Motor neuron (in vitro differentiated cells): ENCODE results near the gene HRH2. TPM values are rescaled to one million over a fixed set of nuclear protein-coding genes. Genes with fewer than 3 reads are reported as not detected.

Experiments
- ATAC-seq, 8 experiments: fragments of 200-7000 bp; cut with Tn5 transposase; replicated peaks in 6 of 8; 2 replicates each; pipeline ENCODE4 v1.8.0; 2021; ENCODE audit warnings: mild to moderate bottlenecking in 8 of 8, moderate library complexity in 8 of 8
- H3K27ac ChIP-seq, 2 donors: fragments of 250-450 bp; sonication (Bioruptor Pico); 2 replicates each; pipeline ENCODE4 v1.9.0; 2021; ENCODE audit warnings: antibody characterized with exemption in 2 of 2, mild to moderate bottlenecking in 2 of 2, moderate library complexity in 1 of 2
- H3K4me1 ChIP-seq, 2 donors: fragments of 250-450 bp; sonication (Bioruptor Pico); replicated peaks in 1 of 2; 2 replicates each; pipeline ENCODE4 v1.6.1; 2021; ENCODE audit warnings: antibody characterized with exemption in 2 of 2, mild to moderate bottlenecking in 2 of 2, moderate library complexity in 1 of 2
- H3K4me3 ChIP-seq, 5 donors: fragments of 250-450 bp; sonication (Bioruptor Pico); 2 replicates each; pipeline ENCODE4 v1.9.0; 2021; ENCODE audit warnings: antibody characterized with exemption in 5 of 5, mild to moderate bottlenecking in 5 of 5, moderate library complexity in 4 of 5
- WGBS, 10 experiments: fragments of 450-650 bp; shearing (Covaris generic); methylation state at CpG; one replicate each; pipeline ENCODE4 v1.0.0; 2022; 5-methylcytosine and 5-hydroxymethylcytosine counted together
- in situ Hi-C, 9 experiments: fragments of 400-800 bp; cut with MboI; loops; one replicate each; pipeline ENCODE4 v1.15.0; 2021; ENCODE audit warnings: low sequenced_read_pairs in 9 of 9, low pct_unique_long_range_greater_than_20kb in 2 of 9; ENCODE audit not compliant: unreplicated experiment in 9 of 9
- total RNA-seq, 8 experiments: library from RNA; unstranded; fragments of 300-600 nt; gene quantifications; 2 replicates each; pipeline versions ENCODE4 v1.2.3 to v1.2.4, GENCODE V29; 2022

HRH2 gene
- total RNA-seq, 8 experiments from 2014 or later, result 0.42 to 7.2 (median 0.68) TPM

- 42 to 75% (median 49%) methylated on average over 1 to 5 of the region's 5 CpGs; no CpG with 5 or more reads in 4 of the 10 experiments for WGBS, 10 experiments
- ATAC-seq, result no peak
- in situ Hi-C loops, result no loop called here
- Histone ChIP-seq H3K27ac (no peak overlapping the region), H3K4me3 (no peak overlapping the region), H3K4me1 (peaks cover 0 to 5% of the 10 kb centered on the region in 2 donors)
Measured at GRCh38 chr5:175691761-175692160, 33.9 kb downstream of the HRH2 start.

GRCh38 chr5:175692235-175692995, 34.5 kb downstream of the HRH2 start:
- H3K4me1 ChIP-seq, result peaks cover 0 to 5% of the 10 kb centered on the region in 2 donors
- no peak overlapping the region for H3K4me3 ChIP-seq
- WGBS, 10 experiments, result 27 to 100% (median 75%) methylated on average over 1 to 10 of the region's 16 CpGs; no CpG with 5 or more reads in 1 of the 10 experiments
- no peak for ATAC-seq
- in situ Hi-C loops, result no loop called here
- H3K27ac ChIP-seq, result no peak overlapping the region

- Histone ChIP-seq H3K4me3 (no peak overlapping the region), H3K4me1 (peaks cover 0 to 5% of the 10 kb centered on the region in 2 donors), H3K27ac (no peak overlapping the region)
- 17 to 93% (median 70%) methylated on average over 1 to 7 of the region's 12 CpGs; no CpG with 5 or more reads in 3 of the 10 experiments for WGBS, 10 experiments
- in situ Hi-C loops, result no loop called here
- ATAC-seq, result no peak
Measured at GRCh38 chr5:175692996-175693710, 35.3 kb downstream of the HRH2 start.

- Histone ChIP-seq H3K4me1 (peaks cover 0 to 5% of the 10 kb centered on the region in 2 donors), H3K4me3 (no peak overlapping the region), H3K27ac (no peak overlapping the region)
- in situ Hi-C loops, result no loop called here
- 39 to 100% (median 81%) methylated on average over 1 to 5 of the region's 5 CpGs; no CpG with 5 or more reads in 5 of the 10 experiments for WGBS, 10 experiments
- no peak for ATAC-seq
Measured at GRCh38 chr5:175693741-175694140, 35.9 kb downstream of the HRH2 start.

GRCh38 chr5:175694371-175695160, 36.7 kb downstream of the HRH2 start:
- peaks cover 0 to 5% of the 10 kb centered on the region in 2 donors for H3K4me1 ChIP-seq
- H3K4me3 ChIP-seq, result no peak overlapping the region
- no peak overlapping the region for H3K27ac ChIP-seq
- peak in 1 of 8 experiments; percentile 16 for ATAC-seq
- 0 to 100% (median 68%) methylated on average over 1 to 4 of the region's 13 CpGs; no CpG with 5 or more reads in 6 of the 10 experiments for WGBS, 10 experiments
- in situ Hi-C loops, result no loop called here

DNA sequence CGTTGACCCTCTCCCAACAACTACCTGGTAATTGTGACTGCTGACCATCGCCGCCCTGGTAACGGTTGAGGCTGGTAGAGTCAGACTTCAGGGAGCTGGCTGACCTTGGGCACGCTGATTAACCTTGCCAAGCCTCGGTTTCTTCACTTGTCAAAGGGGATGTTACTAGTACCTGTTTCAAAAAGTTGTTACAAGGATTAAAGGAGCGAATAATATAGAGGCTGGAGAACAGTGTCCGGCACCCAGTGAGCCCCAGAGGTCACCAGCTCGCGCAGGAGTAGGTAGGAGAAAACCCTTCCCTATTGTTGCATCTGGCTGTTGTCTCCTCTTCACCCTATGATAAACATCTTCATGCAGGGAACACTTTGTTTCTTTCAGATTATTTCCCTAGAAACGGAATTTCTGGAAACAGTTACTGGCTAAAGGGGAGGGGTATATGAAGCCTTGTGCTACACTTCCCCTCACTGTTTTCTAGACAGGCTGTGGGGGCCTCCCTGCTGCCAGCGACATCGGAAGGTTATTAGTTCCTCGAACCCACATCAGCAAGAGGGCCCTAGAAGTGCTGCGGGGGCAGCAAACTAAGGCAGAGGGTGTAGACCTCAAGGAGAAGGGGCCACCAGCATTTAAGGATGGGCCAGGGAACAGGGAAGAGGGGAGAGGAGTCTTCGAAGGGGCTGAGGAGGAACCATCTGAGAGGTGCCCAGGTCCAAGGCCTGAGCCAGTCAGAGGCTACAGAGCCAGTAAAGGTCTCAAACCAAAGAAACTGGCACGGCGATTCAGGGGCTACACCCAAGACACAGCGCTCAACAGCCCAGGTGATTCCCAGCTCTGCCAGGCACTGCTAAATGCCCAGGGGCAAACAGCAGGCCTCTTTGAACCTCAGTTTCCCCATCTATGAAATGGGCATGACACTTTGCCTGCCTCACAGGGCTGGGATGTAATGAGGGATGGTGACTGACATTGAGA, 37.6 kb downstream of the HRH2 start:
- H3K4me3 ChIP-seq, result no peak overlapping the region
- peaks cover 0 to 5% of the 10 kb centered on the region in 2 donors for H3K4me1 ChIP-seq
- H3K27ac ChIP-seq, result no peak overlapping the region
- in situ Hi-C loops, result no loop called here
- WGBS, 10 experiments, result 58 to 100% (median 89%) methylated on average over 1 to 16 of the region's 19 CpGs; no CpG with 5 or more reads in 1 of the 10 experiments
- no peak for ATAC-seq

DNA sequence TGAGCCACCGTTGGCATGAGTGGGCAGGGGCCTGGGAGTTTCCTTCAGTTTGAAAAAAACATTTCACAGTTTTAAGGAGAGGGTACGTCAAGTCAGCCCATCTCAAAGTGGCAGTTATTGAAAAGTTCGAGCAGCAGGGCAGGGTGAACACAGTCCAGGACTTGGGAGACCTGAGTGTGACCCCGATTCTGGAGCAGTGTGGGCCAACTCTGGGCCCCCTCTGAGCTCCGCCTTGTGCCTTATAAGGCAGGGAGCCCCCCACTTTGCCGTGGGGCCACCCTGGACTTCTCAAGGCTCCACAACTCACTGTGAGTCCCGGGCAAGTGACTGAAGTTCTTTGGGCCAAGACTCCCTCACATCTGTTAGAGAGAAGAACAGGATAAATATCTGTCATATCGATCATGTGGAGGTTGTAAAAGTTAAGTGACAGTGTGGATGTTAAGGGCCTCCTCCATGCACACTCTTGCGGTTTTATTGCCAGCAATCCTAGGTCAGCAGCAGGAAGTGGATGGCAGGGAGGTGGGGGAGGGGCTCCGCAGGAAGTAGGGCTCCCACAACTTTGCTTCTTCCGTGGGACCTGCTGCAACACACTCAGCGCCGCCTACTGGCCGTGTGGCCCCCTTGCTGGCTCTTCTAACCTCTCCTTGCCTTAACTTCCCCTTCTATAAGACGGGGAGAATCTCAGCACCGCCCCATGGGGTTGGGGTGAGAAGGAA, 38.4 kb downstream of the HRH2 start:
- Histone ChIP-seq H3K4me1 (peaks cover 0 to 5% of the 10 kb centered on the region in 2 donors), H3K27ac (no peak overlapping the region), H3K4me3 (no peak overlapping the region)
- 30 to 100% (median 80%) methylated on average over 1 to 6 of the region's 16 CpGs; no CpG with 5 or more reads in 3 of the 10 experiments for WGBS, 10 experiments
- ATAC-seq, result peak in 5 of 8 experiments; percentile 15 to 75 (median 64)
- in situ Hi-C loops, result no loop called here

DNA sequence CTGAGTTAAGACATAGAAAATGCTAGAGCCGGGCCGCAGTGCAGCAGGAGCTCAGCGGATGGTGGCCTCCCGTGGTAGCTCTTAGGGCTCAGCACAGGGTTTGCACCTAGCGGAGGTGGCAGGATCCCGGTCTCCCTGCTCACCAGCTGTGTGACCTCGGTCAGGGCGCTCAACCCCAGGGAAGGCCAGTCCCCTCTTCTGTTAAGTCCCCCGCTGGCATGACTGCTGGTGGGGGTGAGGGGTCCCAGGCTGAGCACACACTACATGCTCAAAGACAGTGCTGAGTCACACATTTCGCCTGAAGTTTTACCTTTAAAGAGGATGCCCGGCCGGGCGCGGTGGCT, 39.0 kb downstream of the HRH2 start:
- in situ Hi-C loops, result no loop called here

DNA sequence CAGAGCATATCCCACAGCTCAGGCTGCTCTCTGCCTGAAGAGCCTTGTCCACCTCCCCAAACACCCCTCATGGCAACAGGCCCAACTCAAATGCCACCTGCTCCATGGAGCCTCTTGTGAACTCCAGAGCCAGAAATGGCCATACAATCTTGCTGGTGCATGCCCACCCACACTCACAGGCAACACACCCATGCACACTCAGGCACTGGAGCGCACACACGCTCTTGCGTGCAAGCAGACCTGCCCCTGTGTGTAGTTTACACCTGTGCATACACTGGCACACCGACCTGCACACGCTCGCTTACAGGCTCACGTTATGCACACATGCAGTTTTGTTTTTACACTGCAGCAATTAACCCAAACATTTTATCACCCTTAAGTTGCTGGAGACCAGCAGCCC, 40.0 kb downstream of the HRH2 start:
- Histone ChIP-seq H3K4me1 (peaks cover 0 to 5% of the 10 kb centered on the region in 2 donors), H3K27ac (no peak overlapping the region), H3K4me3 (no peak overlapping the region)
- in situ Hi-C loops, result no loop called here
- WGBS, 10 experiments, result 53 to 100% (median 93%) methylated on average over 1 to 7 of the region's 7 CpGs; no CpG with 5 or more reads in 5 of the 10 experiments
- no peak for ATAC-seq

More for the DNA sequence above, 39.0 kb downstream of the HRH2 start:
- Histone ChIP-seq H3K4me3 (no peak overlapping the region), H3K27ac (no peak overlapping the region), H3K4me1 (peaks cover 0 to 5% of the 10 kb centered on the region in 2 donors)
- WGBS, 10 experiments, result 100% methylated on average over 1 of the region's 14 CpGs; no CpG with 5 or more reads in 7 of the 10 experiments
- ATAC-seq, result no peak

DNA sequence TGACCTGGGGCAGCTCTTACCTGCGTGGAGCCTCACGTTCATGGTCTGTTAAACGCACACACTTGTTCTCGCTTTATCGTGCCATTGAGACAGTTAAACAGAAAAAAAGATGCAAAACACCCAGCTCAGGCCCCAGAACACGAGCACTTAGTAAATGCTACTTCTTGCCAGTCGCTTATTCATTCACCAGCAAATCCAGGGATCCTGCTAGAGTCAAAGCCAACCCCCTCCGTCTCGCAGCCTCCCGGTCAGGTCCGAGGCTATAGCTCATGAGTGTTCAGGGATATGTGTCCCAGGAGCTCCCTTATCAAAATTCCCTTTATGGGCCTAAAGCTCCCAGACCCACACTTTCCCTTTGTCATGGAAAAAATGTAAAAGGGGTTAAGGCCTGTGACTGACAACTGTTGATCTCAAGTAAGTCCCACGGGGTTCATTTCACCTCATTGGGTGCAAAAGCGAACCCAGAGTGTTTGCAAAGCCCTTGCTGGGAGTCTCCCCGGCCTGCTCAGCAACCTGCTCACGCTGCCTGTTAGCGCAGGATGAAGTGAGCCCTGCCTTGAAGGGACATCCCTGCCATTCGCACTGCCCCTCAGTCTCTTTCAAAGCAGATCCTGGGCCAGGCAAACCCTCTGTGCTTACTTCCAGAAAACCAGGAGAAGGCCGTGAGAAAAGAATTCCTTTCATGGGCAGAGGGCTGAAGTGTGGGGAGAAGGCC, 40.7 kb downstream of the HRH2 start:
- in situ Hi-C loops, result no loop called here
- H3K4me3 ChIP-seq, result no peak overlapping the region
- ATAC-seq, result no peak
- H3K27ac ChIP-seq, result no peak overlapping the region
- peaks cover 0 to 5% of the 10 kb centered on the region in 2 donors for H3K4me1 ChIP-seq
- 20 to 74% (median 60%) methylated on average over 1 to 11 of the region's 18 CpGs for WGBS, 10 experiments

DNA sequence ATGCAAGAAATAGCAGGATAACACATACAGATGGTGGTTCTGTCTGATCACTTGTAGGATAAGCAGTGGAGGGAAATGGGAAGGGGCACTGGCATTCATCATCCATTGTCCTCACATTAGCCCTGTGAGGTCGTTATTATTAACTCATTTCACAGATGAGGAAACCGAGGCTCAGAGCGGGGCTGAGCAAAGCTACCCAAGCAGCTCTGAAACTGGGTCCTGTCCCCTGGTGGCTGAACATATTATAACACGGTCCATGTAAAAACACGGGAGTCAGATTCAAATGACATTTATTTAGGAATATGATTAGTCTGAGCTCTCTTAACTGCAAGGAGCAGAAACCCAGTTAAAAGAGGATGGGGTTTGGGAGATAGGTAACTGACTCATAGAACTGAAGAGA, 43.1 kb downstream of the HRH2 start:
- in situ Hi-C loops, result loop anchor here in 2 of 9 experiments (25.0 kb wide), 1 partner anchor 164 kb away; no protein-coding TSS in a partner anchor
- Histone ChIP-seq H3K27ac (no peak overlapping the region), H3K4me3 (no peak overlapping the region), H3K4me1 (peaks cover 0 to 5% of the 10 kb centered on the region in 2 donors)
- ATAC-seq, result no peak
- WGBS, 10 experiments, result 20 to 100% (median 76%) methylated on average over 1 to 5 of the region's 5 CpGs; no CpG with 5 or more reads in 1 of the 10 experiments
